ENCODE measurements around the gene WWC1.

WWC1 gene

DNA sequence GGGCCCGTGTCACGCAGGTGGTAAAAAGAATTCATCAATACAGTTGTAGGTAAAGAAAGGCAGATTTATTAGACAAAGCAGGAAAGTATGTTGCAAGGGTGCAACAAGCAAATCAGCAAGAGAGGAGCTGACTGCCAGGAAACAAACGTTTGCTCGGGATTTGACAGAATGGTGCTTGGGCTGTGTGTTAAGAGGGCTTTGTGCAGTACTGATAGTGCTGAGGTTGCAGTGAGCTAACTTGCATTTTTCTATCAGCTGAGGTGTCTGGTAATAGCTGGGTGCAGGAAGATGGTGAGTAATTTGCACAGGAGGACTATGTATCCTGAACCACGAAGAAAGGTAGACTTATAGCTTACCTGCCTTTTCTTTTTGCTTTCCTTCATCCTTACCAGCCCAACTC, 190.9 kb downstream of the WWC1 start:
- H3K14ac ChIP-seq (ENCODE audit: low read length in 2 of 2), result no peak overlapping the region
- H3K4me2 ChIP-seq (ENCODE audit: low read length, poor library complexity, severe bottlenecking), result no peak overlapping the region
- H3K23ac ChIP-seq (ENCODE audit: low read length in 2 of 2), result no peak overlapping the region
- WGBS, result 87% methylated on average over 5 of the region's 5 CpGs
- H3K4ac ChIP-seq (ENCODE audit: low read depth in 1 of 2, low read length in 2 of 2), result no peak overlapping the region
- H3K9me3 ChIP-seq (ENCODE audit: control insufficient read depth, low read length), result no peaks in the 10 kb centered on the region
- no peak overlapping the region for H3K27ac ChIP-seq (ENCODE audit: low read length, poor library complexity, severe bottlenecking)
- no peak overlapping the region for H2AFZ ChIP-seq (ENCODE audit: low read depth, low read length)
- H2BK5ac ChIP-seq (ENCODE audit: low read depth, low read length, poor library complexity, severe bottlenecking), result no peak overlapping the region
- no peak overlapping the region for H4K8ac ChIP-seq (ENCODE audit: low read length)
- no peak overlapping the region for H4K91ac ChIP-seq (ENCODE audit: low read length)
- H3K18ac ChIP-seq (ENCODE audit: low read depth in 1 of 2, low read length in 2 of 2), result no peak overlapping the region
- H3K36me3 ChIP-seq (ENCODE audit: control insufficient read depth in 1 of 2, insufficient read depth in 2 of 2, low read depth in 1 of 2, low read length in 2 of 2), result no peaks in the 10 kb centered on the region
- H2BK12ac ChIP-seq (ENCODE audit: low read length in 2 of 2), result no peak overlapping the region
- no peak overlapping the region for H3K4me3 ChIP-seq (ENCODE audit: insufficient read depth in 1 of 2, low read depth in 1 of 2, low read length in 2 of 2)
- no peaks in the 10 kb centered on the region for H3K4me1 ChIP-seq (ENCODE audit: control insufficient read depth, insufficient read depth, low read depth, low read length)
- no peaks in the 10 kb centered on the region for H3K79me1 ChIP-seq (replicated peaks; ENCODE audit: low read length, poor library complexity, severe bottlenecking)
- H3K9ac ChIP-seq (ENCODE audit: low read length), result no peak overlapping the region
- no peak overlapping the region for H2BK120ac ChIP-seq (ENCODE audit: low read depth, low read length)
- H3K27me3 ChIP-seq (ENCODE audit: control insufficient read depth in 1 of 2, insufficient read depth in 1 of 2, low read length in 2 of 2), result no peaks in the 10 kb centered on the region
- no peak overlapping the region for H2AK5ac ChIP-seq (ENCODE audit: low read length, severe bottlenecking)
- no peak for DNase-seq
- H2BK15ac ChIP-seq (ENCODE audit: low read depth, poor library complexity, severe bottlenecking), result no peak overlapping the region

DNA sequence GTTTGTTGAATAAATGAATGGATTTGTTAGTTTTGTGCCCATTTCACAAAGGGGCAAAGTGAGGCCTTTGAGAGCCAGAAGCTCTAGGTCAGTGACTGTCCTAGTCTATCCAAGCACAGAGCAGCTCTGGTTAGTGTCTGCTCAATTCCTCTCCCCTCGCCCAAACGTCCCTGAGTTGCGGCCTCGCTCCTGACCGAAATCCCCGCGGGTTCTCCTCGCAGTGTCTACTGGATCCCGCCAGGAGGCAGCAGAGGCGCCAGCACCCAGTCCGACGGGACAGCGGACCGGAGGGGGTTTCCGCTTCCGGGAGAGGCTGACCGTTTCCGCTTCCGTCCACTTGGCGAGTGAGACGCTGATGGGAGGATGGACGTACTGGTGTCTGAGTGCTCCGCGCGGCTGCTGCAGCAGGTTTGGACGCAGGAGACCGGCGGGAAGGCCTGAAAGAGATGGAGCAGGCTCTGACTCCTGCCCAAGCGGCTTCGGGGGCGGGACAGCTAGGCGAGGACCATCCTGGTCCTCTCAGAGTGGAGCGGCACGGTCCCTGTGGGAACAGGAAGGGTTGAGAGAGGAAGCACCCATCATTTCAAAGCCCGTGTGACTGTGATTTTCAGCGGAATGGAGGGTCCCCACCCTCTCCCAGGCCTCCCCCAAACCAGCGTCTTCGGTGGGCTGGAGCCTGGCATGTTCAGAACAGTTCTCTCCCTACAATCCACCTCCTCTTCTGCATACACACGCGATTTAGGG, 194.9 kb downstream of the WWC1 start, which contains the start of gene RARS1:
Gene RARS1 (plus strand): TSS at position 336 of the 744 bp plus-strand sequence. CDS start 28 bp downstream, at position 364.
- H3K36me3 ChIP-seq (ENCODE audit: control insufficient read depth in 1 of 2, insufficient read depth in 2 of 2, low read depth in 1 of 2, low read length in 2 of 2), result peaks cover 16 to 32% of the 10 kb centered on the region in 2 experiments
- H4K91ac ChIP-seq (ENCODE audit: low read length), result peak within 1 kb of the TSS; percentile 81
- H2BK12ac ChIP-seq (ENCODE audit: low read length in 2 of 2), result peak within 1 kb of the TSS in 1 of 2 experiments; percentile 42
- peak within 1 kb of the TSS; percentile 55 for H2BK120ac ChIP-seq (ENCODE audit: low read depth, low read length)
- peak; percentile 95 for DNase-seq
- H2AFZ ChIP-seq (ENCODE audit: low read depth, low read length), result peak within 1 kb of the TSS; percentile 99
- peak within 1 kb of the TSS in 1 of 2 experiments; percentile 72 for H3K23ac ChIP-seq (ENCODE audit: low read length in 2 of 2)
- H3K4me2 ChIP-seq (ENCODE audit: low read length, poor library complexity, severe bottlenecking), result peak within 1 kb of the TSS; percentile 60
- H3K9me3 ChIP-seq (ENCODE audit: control insufficient read depth, low read length), result no peaks in the 10 kb centered on the region
- peak within 1 kb of the TSS; percentile 98 to 100 for H3K4me3 ChIP-seq (ENCODE audit: insufficient read depth in 1 of 2, low read depth in 1 of 2, low read length in 2 of 2)
- H3K9ac ChIP-seq (ENCODE audit: low read length), result peak within 1 kb of the TSS; percentile 97
- peaks cover 15% of the 10 kb centered on the region for H3K79me1 ChIP-seq (replicated peaks; ENCODE audit: low read length, poor library complexity, severe bottlenecking)
- peak within 1 kb of the TSS; percentile 92 for H3K27ac ChIP-seq (ENCODE audit: low read length, poor library complexity, severe bottlenecking)
- H3K27me3 ChIP-seq (ENCODE audit: control insufficient read depth in 1 of 2, insufficient read depth in 1 of 2, low read length in 2 of 2), result no peaks in the 10 kb centered on the region
- H3K4me1 ChIP-seq (ENCODE audit: control insufficient read depth, insufficient read depth, low read depth, low read length), result peaks cover 3% of the 10 kb centered on the region
- peak within 1 kb of the TSS; percentile 84 to 100 for H3K18ac ChIP-seq (ENCODE audit: low read depth in 1 of 2, low read length in 2 of 2)
- peak within 1 kb of the TSS in 1 of 2 experiments; percentile 56 for H3K4ac ChIP-seq (ENCODE audit: low read depth in 1 of 2, low read length in 2 of 2)
- WGBS, result under 1% methylated on average over 38 of the region's 40 CpGs
- peak within 1 kb of the TSS; percentile 59 for H2BK5ac ChIP-seq (ENCODE audit: low read depth, low read length, poor library complexity, severe bottlenecking)
- no peak within 1 kb of the TSS for H2AK5ac ChIP-seq (ENCODE audit: low read length, severe bottlenecking)
- H4K8ac ChIP-seq (ENCODE audit: low read length), result peak within 1 kb of the TSS; percentile 73
- peak within 1 kb of the TSS; percentile 26 for H2BK15ac ChIP-seq (ENCODE audit: low read depth, poor library complexity, severe bottlenecking)
- H3K14ac ChIP-seq (ENCODE audit: low read length in 2 of 2), result peak within 1 kb of the TSS in 1 of 2 experiments; percentile 99

DNA sequence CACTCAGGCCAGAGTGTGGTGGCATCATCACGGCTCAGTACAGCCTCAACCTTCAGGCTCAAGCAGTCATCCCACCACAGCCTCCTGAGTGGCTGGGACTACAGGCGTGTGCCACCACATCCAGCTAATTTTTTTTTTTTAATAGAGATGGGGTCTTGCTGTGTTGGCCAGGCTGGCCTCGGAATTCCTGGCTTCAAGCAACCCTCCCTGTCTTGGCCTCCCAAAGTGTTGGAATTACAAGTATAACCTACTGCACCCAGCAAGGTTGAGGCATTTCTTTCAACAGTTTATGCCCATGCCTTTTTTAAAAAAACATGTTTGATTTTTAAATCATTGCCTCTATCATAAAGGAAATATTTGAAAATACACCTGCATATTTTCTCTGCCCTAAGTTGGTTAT, 197.6 kb downstream of the WWC1 start:
- H3K14ac ChIP-seq (ENCODE audit: low read length in 2 of 2), result no peak overlapping the region
- 100% methylated on average over 2 of the region's 3 CpGs for WGBS
- H2BK5ac ChIP-seq (ENCODE audit: low read depth, low read length, poor library complexity, severe bottlenecking), result no peak overlapping the region
- H3K79me1 ChIP-seq (replicated peaks; ENCODE audit: low read length, poor library complexity, severe bottlenecking), result peaks cover 22% of the 10 kb centered on the region
- no peaks in the 10 kb centered on the region for H3K27me3 ChIP-seq (ENCODE audit: control insufficient read depth in 1 of 2, insufficient read depth in 1 of 2, low read length in 2 of 2)
- no peak overlapping the region for H2BK120ac ChIP-seq (ENCODE audit: low read depth, low read length)
- H3K36me3 ChIP-seq (ENCODE audit: control insufficient read depth in 1 of 2, insufficient read depth in 2 of 2, low read depth in 1 of 2, low read length in 2 of 2), result peaks cover 16 to 60% of the 10 kb centered on the region in 2 experiments
- H4K91ac ChIP-seq (ENCODE audit: low read length), result no peak overlapping the region
- H3K9me3 ChIP-seq (ENCODE audit: control insufficient read depth, low read length), result no peaks in the 10 kb centered on the region
- no peak overlapping the region for H2AK5ac ChIP-seq (ENCODE audit: low read length, severe bottlenecking)
- peaks cover 3% of the 10 kb centered on the region for H3K4me1 ChIP-seq (ENCODE audit: control insufficient read depth, insufficient read depth, low read depth, low read length)
- no peak overlapping the region for H3K4ac ChIP-seq (ENCODE audit: low read depth in 1 of 2, low read length in 2 of 2)
- no peak overlapping the region for H2BK15ac ChIP-seq (ENCODE audit: low read depth, poor library complexity, severe bottlenecking)
- no peak overlapping the region for H3K18ac ChIP-seq (ENCODE audit: low read depth in 1 of 2, low read length in 2 of 2)
- H3K4me2 ChIP-seq (ENCODE audit: low read length, poor library complexity, severe bottlenecking), result no peak overlapping the region
- H3K23ac ChIP-seq (ENCODE audit: low read length in 2 of 2), result no peak overlapping the region
- H2BK12ac ChIP-seq (ENCODE audit: low read length in 2 of 2), result no peak overlapping the region
- no peak for DNase-seq
- H2AFZ ChIP-seq (ENCODE audit: low read depth, low read length), result no peak overlapping the region
- H4K8ac ChIP-seq (ENCODE audit: low read length), result no peak overlapping the region
- no peak overlapping the region for H3K4me3 ChIP-seq (ENCODE audit: insufficient read depth in 1 of 2, low read depth in 1 of 2, low read length in 2 of 2)
- no peak overlapping the region for H3K9ac ChIP-seq (ENCODE audit: low read length)
- no peak overlapping the region for H3K27ac ChIP-seq (ENCODE audit: low read length, poor library complexity, severe bottlenecking)

DNA sequence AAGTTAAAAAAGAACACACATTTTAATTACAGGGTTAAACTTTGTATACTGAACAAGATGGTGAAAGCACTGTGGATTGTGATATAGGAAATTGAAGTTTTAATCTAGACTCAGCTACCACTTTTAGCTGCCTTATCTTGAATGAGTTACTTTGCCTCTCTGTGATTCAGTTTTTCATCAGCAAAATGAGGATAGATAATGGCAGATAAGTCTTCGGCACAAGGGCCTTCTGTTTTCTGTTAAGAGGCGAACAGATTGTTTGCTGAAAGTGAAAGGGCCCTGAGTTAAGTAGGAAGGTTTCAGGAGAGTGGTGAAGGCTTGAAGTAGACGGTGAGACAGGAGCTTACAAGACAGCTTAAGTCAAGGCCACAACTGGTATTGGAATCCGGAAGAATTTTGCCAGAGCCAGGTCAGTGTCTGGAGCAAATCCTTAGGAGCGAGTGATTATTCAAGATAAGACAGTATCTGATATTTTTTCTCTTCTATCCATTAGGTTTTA, 202.7 kb downstream of the WWC1 start:
- Histone ChIP-seq H2BK120ac (ENCODE audit: low read depth, low read length) (no peak overlapping the region), H3K4me3 (ENCODE audit: insufficient read depth in 1 of 2, low read depth in 1 of 2, low read length in 2 of 2) (no peak overlapping the region), H3K4ac (ENCODE audit: low read depth in 1 of 2, low read length in 2 of 2) (no peak overlapping the region), H2BK12ac (ENCODE audit: low read length in 2 of 2) (no peak overlapping the region), H3K27ac (ENCODE audit: low read length, poor library complexity, severe bottlenecking) (no peak overlapping the region), H2BK5ac (ENCODE audit: low read depth, low read length, poor library complexity, severe bottlenecking) (no peak overlapping the region), H2AK5ac (ENCODE audit: low read length, severe bottlenecking) (no peak overlapping the region), H3K4me2 (ENCODE audit: low read length, poor library complexity, severe bottlenecking) (no peak overlapping the region), H3K23ac (ENCODE audit: low read length in 2 of 2) (no peak overlapping the region), H3K27me3 (ENCODE audit: control insufficient read depth in 1 of 2, insufficient read depth in 1 of 2, low read length in 2 of 2) (no peaks in the 10 kb centered on the region), H3K9me3 (ENCODE audit: control insufficient read depth, low read length) (no peaks in the 10 kb centered on the region), H2AFZ (ENCODE audit: low read depth, low read length) (no peak overlapping the region), H3K18ac (ENCODE audit: low read depth in 1 of 2, low read length in 2 of 2) (no peak overlapping the region), H2BK15ac (ENCODE audit: low read depth, poor library complexity, severe bottlenecking) (no peak overlapping the region), H3K4me1 (ENCODE audit: control insufficient read depth, insufficient read depth, low read depth, low read length) (peaks cover 1% of the 10 kb centered on the region), H3K9ac (ENCODE audit: low read length) (no peak overlapping the region), H4K8ac (ENCODE audit: low read length) (no peak overlapping the region), H3K14ac (ENCODE audit: low read length in 2 of 2) (no peak overlapping the region), H3K36me3 (ENCODE audit: control insufficient read depth in 1 of 2, insufficient read depth in 2 of 2, low read depth in 1 of 2, low read length in 2 of 2) (peaks cover 38 to 97% of the 10 kb centered on the region in 2 experiments), H3K79me1 (replicated peaks; ENCODE audit: low read length, poor library complexity, severe bottlenecking) (peaks cover 22% of the 10 kb centered on the region), H4K91ac (ENCODE audit: low read length) (no peak overlapping the region)
- 98% methylated on average over 4 of the region's 5 CpGs for WGBS
- DNase-seq, result no peak

Data from mesenchymal stem cell (in vitro differentiated cells and primary cell).